GM21447 (cell line): ENCODE measurements around the gene MAS1L.

Experiments
- ATAC-seq: cut with Tn5 transposase; IDR thresholded peaks from one replicate; pipeline ENCODE4 v1.9.1; 2021; ENCODE audit not compliant: unreplicated experiment

Gene MAS1L, protein sequence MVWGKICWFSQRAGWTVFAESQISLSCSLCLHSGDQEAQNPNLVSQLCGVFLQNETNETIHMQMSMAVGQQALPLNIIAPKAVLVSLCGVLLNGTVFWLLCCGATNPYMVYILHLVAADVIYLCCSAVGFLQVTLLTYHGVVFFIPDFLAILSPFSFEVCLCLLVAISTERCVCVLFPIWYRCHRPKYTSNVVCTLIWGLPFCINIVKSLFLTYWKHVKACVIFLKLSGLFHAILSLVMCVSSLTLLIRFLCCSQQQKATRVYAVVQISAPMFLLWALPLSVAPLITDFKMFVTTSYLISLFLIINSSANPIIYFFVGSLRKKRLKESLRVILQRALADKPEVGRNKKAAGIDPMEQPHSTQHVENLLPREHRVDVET

DNA sequence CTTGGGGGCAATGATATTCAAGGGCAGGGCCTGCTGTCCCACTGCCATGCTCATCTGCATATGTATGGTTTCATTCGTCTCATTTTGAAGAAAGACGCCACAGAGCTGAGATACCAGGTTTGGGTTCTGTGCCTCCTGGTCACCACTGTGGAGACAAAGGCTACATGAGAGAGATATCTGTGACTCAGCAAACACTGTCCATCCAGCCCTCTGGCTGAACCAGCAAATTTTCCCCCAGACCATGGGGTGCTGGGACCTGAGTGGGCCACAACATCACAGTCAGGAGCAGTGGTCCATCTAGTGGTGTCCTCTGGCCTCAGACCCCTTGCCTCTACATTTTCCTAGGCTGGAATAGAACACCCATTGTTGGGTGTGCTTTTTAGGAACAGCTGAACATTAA lies at the start of gene MAS1L:
TSS of gene MAS1L (minus strand) at position 297 of the 400 bp plus-strand sequence. CDS start at position 243, 54 bp downstream.
- ATAC-seq: no peak

- no peak for ATAC-seq
Measured at GRCh38 chr6:29532320-29532951, 44.7 kb upstream of the MAS1L start.

DNA sequence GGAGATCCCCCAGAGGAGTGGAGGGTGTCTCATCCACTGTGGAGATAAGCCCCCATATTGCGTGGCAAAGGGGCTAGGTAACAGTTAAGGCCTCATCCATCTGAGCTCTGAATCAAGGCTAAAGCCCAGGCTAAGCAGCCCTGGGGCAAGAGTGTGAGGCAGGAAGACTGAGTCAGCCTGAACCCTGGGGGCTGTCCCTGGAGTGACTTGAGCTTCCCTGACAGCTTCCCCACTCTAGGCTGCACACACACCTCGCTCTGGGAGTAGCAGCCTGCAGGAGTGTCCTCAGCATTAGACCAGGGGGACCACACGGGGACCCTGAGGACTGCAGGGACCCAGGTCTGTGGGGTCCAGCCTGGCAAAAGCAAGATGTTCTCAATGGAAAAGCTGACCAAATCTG lies 43.9 kb upstream of the MAS1L start:
- ATAC-seq: no peak

DNA sequence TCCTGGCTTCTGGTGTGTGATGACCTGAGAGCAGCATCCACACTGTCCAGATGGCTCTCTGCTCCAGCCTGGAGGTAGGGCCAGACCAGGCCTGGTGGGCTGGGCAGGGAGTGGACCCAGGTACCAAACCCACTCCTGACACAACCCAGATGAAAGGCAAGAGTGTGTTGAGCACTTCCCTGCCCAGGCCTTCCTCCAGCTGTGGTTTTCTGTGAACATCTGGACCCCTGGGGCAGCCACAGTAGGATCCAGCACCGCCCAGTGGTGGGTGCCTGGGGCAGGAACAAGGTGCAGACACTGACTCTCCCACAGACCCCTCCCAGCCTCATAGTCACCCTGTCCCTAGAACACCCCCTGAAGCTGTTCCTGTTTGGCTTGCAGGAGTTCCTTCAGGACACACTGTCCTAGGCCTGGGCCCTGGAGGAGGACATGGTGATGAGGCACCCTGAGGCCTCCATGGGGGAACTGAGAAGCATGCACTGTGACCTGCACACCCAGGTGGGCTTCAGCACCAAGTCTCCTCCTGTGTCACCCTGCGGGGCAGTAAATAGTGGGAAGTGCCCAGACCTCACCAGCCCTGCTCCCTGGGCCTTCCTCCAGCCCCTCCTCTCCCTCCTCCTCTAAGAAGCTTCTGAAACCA lies 43.0 kb upstream of the MAS1L start:
- ATAC-seq: no peak

- ATAC-seq: no peak
Measured at GRCh38 chr6:29529956-29530355, 42.2 kb upstream of the MAS1L start.

DNA sequence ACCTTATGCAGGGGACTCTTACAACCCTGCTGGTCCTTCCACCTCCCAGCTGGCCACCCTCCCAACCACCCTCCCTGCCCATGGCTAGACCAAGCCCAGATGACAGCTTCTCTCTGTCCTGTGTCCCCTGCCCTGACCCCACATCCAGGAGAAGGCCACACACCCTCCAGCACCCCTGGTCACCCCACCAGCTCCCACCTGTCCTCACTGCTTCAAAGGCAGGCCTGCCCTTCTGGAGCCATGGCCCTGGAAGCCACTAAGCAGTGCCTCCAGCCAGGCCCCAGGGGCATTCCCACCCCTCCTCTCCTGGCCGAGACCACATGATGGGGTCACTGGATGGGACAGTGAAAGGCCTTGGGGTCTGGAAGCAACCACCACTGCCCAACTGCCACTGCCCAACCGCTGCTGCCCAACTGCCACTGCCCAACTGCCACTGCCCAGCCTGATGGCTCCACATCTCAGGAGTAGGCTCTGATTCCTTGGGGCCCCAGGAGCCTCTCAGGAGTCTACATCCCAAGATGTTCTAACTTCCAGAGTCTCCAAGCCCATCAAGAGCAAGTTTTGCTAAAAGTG lies 41.3 kb upstream of the MAS1L start:
- no peak for ATAC-seq

GRCh38 chr6:29528300-29528931 lies 40.7 kb upstream of the MAS1L start:
- no peak for ATAC-seq

- no peak for ATAC-seq
Measured at GRCh38 chr6:29527564-29527963, 39.8 kb upstream of the MAS1L start.

DNA sequence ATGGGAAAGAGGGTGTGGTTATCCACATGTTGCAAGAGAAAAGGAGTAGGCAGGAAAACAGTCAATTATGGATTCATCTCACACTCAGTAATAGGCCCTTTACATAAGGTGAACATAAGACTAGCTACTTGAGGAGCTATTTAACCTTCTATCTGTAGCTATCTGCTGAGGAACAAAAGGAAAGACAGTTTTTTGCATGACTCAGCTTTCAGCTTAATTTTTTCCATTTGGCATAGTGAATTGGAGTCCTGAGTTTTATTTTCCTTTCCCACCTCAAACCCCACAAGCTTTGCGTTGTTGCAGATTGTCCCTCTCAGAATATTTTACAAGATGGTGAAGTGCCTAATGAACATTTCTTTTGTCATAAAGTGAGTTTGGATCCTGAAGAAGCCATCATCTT lies 39.4 kb upstream of the MAS1L start:
- no peak for ATAC-seq

- no peak for ATAC-seq
Measured at GRCh38 chr6:29525311-29525639, 37.5 kb upstream of the MAS1L start.

- ATAC-seq: no peak
Measured at GRCh38 chr6:29524444-29525310, 36.9 kb upstream of the MAS1L start.

DNA sequence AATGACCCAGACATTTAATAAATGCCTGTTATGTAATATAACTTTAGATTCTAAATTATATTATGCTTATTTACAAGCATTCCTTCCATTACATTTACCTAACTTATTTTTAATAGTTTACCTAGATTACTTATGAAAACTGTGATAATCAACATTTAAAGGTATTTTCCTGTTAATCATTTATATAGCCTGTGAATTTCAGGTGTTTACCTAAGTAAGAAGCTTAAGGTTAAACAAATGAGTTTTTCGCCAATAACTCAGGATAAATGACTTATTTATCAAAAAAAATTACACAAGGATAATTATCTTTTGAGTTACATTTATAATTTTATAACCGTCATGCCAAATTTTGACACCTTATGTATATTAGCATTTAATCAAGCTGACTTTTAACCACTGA lies 36.3 kb upstream of the MAS1L start:
- ATAC-seq: no peak

- no peak for ATAC-seq
Measured at GRCh38 chr6:29522227-29522626, 34.5 kb upstream of the MAS1L start.

DNA sequence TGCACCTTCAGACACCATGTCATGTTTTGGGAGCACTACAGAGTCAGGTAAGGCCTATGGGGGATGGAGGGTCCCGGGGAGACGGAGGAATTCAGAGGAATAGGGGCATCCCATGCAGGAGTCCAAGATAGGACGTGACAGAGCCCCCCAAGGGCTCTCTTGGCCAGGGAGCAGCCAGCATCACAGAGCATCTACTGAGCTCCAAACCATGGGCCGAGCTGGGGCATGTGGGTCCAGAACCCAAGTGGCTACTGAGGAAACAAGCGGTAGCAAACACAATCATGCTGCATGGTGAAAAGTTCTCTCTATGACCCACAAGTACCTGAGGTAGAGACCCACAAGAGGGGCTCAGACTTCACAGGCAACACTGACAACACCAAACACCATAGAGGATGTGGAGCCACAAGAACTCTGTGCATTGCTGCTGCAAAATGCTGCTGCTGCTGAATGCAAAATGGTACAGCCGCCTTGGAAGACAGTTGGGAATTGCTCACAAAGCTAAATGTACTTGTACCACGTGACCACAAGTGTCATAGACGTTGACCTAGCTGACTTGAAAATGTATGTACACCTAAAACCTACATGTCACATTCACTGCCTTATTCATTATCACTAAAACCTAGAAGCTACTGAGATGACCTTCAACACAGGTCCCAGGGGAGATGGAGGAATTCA lies 33.4 kb upstream of the MAS1L start:
- ATAC-seq: no peak

DNA sequence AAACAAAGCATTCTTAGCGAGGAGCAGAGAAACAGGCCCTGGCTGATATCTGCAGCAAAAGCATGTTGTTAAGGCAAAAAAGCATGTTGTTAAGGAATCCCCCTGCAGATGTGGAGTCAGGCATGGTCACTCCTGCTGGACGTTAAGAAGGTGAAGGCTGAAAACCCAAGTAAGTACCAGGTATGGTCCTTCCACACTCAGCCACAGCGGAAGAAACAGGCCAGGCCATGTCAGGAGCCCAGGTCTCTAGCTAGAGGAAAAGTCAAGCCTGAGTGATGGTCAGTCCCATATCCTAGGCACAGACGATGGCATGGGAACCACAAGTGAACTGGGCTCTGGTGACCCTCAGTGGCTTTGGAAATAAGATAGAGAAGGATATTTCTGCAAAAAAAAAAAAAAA lies 32.5 kb upstream of the MAS1L start:
- no peak for ATAC-seq

- ATAC-seq: no peak
Measured at GRCh38 chr6:29519291-29520010, 31.7 kb upstream of the MAS1L start.

DNA sequence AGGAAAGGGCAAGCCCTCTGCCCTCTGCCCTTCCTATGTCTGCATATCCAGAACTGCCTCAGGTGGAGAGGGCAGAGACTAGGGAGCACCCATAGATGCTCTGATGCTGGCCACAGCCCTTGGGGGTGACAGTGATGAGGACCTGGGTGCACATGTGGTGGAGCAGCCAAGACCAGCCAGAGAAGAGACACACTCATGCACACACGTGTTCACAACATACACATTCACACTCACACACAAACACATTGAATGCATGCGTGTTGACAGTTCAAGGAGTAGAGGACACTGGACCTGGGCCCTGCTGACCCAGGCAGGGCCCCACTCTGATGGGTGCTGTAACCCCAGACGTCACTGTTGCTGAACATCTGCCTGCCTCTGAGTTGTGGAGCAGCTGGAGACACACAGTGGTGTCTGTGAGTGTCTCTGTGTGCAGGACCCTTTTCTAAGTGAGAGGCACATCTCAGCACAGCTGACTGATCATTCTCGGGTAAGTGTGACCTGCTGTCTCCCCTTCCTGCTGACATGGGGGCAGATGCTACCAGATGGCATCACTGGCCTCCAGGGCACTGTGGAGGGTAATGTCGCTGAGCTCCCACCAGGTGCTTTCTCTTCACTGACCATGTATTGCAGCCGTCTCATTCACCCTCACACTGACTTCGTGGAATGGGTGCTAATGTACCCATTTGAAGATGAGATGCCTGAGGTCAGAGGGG lies 30.1 kb upstream of the MAS1L start:
- no peak for ATAC-seq

DNA sequence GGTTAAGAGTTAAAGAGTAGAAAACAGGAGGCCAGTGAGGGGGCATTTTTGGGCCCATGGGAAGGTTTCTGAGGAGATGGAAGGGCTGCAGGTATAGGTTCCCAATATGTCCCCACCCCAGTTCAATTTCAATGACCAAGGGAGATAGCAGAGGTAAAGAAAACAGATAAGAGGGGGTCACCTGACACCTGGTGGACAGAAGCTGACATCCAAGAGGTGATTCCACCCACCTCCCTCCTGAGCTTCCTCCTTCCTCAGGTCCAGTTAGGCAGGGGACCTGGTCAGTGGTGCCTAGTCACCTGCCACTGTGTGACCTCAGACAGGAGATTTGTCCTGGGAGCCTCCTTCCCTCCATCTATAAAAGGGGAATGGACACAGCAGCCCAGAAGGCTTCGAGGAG lies 29.5 kb upstream of the MAS1L start:
- no peak for ATAC-seq

DNA sequence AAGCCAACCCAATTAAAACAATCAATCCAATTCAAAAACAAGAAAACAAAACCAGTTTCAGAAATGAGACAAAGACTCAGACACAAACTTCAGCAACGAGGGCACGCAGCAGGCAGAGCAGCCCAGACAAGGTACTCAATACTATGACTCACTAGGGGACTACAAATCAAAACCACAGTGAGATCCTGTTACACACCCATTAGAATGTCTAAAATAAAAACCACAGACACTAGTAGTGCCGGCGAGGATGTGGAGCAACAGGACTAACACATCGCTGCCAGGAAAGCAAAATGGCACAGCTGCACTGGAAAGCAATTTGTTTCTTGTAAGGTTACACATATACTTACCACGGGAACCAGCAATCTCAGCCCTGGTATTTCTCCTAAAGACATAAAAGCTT lies 28.4 kb upstream of the MAS1L start:
- ATAC-seq: no peak
